NCI-H2029 (cell line): ENCODE data around the gene MRPS31.
A peak's percentile ranks its signal among the peaks of the same experiment; 100 is the strongest.
"Not testable (repeated sequence)": the region's sequence is repeated elsewhere in the genome, so short reads cannot be mapped to it uniquely, and the experiment has no call there.

Experiments
- DNase-seq: peaks from one replicate; lab custom pipeline; 2025; lab: John Stamatoyannopoulos, UW

MRPS31 gene

DNA sequence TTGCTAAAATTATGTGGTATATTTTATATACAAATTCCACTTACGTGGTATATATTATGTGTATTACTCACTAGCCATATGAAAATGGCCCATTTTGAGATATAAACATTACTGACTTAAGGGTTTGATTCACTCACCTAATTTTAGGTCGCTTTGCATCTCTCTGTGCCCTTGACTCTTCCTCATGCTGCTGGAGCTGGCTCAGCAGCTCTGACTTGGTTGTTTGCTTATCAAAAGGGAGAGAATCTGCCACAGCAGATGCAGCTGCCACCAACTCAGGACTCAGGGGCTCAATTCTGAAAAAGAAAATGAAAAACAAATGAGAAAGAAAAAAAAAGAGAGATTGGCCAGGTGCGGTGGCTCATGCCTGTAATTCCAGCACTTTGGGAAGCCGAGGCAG is 12.2 kb downstream of the MRPS31 start:
- DNase-seq: no peak

DNA sequence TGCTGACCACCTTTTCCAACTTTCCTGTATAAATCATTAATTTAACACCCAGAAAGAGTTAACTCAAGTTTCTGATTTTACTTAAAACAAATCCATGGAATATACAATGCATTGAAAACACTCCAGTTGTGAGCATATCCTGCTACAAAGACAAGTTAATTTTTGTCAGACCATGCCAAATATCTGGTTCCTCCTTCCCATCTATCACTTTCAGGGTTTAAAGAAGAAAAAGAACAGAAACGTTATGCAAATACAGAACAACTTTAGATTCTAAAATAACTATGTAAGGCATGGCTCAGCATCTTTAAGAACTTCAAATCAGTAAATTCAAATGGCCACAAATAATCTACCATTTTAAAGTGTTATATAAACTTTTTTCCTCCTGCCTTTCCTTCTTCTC is 14.9 kb downstream of the MRPS31 start:
- DNase-seq: no peak

DNA sequence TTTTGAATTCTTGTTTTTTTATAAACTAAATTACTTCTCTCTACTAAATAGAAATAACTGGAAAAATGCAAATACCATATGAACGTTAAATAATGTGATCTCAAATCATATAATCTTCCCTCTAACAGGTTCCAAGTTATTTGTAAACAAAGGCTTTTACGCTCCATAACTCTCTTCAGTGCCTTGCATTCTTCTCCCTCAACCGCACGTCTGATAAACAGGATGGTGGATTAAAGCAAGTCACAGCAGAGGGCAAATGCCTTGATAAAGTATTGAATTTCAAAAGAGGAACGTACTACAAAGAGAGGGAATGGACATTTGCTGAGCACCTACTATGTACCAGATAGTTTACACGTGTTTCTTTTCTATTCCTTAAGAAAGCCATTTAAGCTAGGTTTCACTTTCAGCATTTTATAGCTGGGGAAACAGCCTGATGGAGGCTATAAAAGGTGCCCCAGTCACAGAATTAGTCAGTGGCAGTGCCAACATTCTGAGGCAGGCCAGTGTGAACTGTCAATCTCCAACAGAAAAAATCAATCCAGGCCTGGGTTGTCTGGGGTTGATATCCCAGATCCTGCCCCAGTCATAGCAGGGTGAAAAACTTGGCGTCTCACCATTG is 15.8 kb downstream of the MRPS31 start:
- DNase-seq: no peak

DNA sequence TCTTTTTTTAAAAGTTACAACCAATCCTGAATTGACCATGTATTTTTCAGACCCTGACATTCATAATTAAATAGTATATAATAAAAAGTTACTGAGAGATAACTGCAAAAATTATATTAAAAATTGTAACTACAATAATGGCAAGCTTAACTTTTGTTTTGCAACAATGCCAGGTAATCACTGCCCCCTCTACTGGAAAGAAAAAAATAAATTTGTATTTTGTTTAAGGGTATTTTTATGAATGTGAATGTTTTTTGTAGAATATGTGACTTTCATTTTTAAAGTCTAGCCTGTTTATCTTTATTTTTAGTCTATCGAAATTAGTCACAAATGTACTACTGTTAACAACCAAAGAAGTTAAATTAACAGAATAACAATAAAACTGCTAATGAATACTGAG is 21.7 kb downstream of the MRPS31 start:
- DNase-seq: no peak

DNA sequence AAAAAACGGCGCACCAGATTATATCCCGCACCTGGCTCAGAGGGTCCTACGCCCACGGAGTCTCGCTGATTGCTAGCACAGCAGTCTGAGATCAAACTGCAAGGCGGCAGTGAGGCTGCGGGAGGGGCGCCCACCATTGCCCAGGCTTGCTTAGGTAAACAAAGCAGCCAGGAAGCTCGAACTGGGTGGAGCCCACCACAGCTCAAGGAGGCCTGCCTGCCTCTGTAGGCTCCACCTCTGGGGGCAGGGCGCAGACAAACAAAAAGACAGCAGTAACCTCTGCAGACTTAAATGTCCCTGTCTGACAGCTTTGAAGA is 35.8 kb downstream of the MRPS31 start:
- DNase-seq: not testable (repeated sequence)

DNA sequence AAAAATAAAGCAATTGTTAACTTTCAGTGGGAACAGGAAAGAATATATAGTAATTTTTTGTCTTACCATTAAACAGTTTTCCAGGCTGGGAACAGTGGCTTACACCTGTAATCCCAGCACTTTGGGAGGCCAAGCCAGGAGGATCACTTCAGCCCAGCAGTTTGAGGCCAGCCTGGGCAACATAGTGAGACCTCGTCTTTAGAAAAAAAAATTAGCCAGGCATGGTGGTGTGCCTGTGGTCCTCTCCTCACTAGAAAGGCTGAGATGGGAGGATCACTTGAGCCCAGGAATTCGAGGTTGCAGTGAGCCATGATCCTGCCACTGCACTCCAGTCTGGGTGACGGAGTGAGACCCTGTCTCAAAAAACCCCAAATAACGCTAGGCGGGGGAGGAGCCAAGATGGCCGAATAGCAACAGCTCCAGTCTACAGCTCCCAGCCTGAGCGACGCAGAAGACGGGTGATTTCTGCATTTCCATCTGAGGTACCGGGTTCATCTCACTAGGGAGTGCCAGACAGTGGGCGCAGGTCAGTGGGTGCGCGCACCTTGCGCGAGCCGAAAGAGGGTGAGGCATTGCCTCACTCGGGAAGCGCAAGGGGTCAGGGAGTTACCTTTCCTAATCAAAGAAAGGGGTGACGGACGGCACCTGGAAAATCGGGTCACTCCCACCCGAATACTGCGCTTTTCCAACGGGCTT is 36.3 kb downstream of the MRPS31 start:
- not testable (repeated sequence) for DNase-seq

DNA sequence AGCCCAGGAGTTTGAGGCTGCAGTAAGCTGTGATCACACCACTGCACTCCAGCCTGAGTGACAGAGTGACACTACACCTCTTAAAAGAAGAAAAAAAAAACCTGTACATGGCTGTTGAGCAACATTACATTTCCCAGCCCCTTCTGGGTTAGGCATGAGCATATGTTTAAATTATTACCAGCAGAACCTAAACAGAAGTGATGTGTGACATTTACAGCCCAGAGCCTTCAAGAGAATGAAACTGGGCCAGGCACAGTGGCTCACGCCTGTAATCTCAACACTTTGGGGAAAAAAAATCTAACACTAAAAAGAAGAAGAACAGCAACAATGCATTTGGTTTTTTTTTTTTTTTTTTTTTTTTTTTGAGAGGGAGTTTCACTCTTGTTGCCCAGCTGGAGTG is 38.3 kb downstream of the MRPS31 start:
- DNase-seq: no peak

DNA sequence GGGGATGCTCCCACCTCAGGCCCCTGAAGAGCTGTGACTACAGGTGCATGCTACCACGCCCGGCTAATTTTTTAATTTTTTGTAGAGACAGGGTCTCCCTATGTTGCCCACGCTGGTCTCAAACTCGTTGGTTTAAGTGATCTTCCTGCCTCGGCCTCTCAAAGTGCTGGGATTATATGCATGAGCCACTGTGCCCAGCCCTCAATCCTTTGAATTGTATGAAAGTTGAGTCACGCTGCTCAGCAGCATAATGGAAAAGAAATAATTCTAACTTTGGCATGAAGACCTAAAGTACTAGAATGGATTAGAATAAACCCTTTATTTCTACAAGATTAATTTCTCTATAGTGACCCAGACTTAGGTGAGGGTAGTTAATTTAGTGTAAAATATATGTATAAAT is 42.4 kb downstream of the MRPS31 start:
- DNase-seq: no peak

DNA sequence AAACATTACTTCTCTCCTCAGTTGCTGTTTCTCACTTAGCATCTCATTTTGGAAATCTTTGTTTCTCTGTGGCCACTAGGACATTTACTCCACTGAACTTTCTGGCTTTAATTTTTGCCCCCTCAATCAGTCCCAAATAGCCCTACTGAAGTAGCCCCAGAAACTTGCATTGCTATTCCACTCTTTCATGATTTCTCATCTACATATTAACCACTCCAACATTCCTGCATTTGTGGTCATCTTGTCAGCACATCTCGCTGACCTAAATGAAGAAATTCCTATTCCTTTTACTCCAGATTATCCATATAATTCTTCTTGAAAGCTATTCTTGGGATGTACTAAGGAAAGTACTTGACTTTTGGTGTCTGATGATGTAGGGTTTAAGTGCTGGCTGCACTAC is 56.6 kb downstream of the MRPS31 start:
- DNase-seq: not testable (repeated sequence)

DNA sequence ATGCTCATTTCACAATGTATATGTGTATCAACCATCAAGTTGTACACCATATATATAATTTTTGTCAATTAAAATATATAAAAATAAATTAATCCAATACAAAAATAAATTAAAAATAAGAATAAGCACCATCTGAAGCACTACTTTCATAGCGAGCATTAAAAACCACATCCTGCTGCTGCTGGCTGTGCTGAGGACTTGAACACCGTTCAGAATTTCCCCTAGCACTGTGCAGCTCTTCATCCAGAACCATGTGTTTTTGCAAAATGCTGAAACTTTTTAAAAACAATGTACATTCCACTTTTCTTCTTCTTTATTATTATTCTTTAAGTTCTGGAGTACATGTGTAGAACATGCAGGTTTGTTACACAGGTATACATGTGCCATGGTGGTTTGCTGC is 64.6 kb downstream of the MRPS31 start:
- DNase-seq: no peak

DNA sequence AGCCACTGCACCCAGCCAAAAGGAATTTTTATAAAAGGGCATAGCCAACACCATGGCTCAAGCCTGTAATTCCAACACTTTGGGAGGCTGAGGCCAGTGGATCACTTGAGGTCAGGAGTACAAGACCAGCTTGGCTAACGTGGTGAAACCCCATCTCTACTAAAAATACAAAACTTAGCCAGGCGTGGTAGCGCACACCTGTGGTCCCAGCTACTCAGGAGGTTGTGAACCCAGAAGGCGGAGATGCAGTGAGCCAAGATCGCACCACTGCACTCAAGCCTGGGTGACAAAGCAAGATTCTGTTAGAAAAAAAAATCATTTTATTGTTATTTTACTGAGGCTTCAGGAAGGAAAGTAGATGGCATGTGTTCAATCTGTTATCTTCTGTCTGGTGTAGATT is 73.3 kb downstream of the MRPS31 start:
- no peak for DNase-seq

DNA sequence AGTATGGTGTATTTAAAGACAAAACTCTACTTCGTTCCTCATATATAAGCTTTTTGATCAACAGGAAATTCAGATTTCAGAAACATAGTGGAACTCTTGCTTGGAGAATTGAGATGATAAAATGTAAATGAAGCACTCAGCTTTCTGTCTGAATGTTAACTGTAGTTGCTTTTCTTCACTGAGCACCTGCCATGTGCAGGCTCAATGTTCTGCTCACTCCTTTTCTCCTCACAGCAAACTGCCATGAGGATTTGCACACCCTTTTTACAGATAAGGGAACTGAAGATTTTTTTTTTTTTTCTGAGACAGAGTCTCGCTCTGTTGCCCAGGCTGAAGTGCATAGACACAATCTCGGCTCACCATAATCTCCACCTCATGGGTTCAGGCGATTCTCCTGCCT is 76.6 kb downstream of the MRPS31 start:
- DNase-seq: no peak

DNA sequence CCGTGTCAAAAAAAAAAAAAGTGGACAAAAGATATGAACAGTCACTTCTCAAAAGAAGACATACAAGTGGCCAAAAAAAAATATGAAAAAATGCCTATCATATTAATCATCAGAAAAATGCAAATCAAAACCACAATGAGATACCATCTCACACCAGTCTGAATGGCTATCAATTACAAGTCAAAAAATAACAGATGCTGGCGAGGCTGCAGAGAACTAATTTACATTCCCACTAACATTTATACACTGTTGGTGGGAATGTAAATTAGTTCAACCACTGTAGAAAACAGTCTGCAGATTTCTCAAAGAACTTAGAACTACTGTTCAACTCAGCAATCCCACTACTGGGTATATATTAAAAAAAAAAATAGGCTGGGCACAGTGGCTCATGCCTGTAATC is 78.0 kb downstream of the MRPS31 start:
- DNase-seq: no peak

DNA sequence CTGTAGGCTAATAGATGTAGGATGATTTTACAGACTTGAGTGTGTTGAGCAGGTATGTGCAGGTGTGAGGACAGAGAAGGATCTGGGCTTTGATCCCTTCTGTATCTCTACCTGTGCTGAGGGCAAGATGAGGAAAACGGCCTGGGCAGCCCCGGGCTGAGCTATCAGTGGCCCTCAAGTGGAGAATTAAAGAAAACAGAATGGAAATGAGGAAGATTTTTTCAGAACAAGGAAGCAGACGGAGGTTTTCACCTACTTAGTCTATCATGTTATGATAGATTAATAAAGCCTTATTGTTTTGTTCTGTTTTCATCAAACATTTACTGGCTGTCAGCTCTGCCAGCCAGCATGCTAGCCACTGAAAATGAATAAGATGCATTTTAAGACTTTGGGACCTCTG is 82.2 kb downstream of the MRPS31 start:
- DNase-seq: no peak

DNA sequence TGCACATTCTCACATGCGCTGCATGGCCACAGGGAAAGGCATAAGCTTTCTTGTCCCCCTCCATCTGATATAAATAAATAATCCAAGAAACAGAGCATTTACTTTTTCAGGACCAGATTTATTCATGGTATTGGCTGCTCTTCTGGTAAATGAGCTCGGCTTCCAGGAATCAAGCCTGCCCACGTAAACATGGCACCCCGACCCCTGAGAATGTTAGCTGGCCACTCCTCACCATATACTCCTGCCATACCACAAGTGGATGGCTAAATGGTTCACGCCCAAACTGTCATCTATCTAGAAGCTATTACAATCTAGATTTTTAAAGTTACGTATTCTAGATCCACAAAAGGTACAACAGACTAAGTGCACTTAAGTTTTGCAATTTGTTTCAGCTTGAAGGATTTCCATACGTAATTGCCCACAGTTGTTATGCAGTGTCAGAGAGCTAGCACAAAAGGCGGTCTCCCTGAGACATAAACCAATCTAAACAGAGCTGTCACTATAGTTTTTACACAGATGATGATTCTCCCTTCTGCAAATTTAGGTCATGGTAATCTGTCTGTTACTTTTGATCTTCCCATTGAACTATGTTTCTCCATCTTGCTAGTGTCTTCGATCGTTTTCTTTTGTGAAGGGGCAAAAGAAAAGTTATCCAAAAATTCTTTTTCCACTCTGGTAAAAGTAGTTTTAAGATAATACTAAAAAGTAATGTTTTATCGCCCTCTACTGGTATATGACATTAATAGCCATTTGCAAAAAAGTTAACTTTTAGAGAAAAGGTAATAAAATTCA is 88.3 kb downstream of the MRPS31 start:
- DNase-seq: peak; percentile 13

DNA sequence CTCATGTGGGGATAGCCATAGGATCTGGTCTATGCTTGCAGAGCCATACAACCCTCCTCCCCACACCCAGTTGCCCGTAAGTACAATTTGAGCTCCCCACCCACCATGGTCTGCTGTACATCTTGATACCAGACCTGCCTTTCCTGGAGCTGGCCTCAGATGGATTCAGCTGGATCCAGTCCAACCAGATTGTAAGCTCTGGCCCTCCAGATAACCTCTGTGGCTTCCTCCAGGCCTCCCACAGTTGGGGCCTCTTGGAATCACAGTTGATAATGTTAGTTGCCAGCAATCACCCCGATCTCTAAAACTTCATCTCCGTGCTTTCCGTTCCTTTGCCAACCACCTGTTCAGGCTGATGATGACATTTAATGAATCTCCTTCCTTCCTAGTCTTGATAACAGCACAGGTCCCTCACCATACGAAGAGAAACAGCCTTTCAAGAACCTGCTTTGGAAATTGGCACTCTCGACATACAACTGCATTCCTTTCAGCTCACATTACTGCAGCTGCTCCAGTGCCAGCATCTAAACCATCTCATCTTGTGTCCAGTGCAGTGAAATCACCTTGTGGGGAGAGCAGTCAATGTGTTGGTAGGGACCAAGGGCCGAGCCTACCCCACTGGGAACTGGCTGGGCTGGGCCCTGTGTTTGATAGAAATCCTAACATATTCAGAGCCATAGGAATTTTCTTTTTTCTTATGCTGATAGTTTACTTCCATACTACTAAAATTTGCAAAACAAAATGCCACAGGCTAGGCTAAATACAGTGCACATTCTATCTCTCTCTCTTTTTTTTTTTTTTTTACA is 89.4 kb downstream of the MRPS31 start:
- no peak for DNase-seq

DNA sequence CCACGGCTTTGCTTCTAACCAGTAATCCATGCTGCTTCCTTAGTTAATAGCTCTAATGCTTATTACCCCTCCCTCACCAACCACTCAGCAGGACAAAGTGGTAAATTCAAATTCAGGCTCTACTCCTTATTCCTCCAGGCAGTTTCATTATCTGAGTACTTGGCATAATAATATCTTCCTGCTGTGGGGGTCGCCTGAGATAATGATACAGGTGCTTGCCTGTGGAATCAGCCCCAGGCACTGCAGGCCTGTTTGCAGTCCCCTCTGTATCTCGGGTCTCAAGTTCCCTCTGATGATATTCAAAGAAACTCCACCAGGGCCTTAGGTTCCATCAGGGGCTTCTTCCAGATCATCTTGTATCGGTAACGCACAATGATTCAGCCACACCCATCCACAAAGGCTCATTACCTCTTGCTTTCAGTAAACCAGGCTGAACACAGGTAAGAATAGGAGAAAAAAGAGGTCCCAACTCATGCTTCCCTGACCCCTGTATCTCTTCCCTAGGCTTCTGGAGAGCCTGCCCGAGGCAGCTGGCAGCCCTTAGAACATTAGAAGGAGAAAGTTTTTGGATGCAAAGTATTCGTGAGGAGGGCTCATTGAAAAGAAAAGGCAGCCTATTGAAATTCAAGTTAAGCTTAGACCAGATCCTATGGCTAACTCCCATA is 90.2 kb downstream of the MRPS31 start:
- DNase-seq: no peak

DNA sequence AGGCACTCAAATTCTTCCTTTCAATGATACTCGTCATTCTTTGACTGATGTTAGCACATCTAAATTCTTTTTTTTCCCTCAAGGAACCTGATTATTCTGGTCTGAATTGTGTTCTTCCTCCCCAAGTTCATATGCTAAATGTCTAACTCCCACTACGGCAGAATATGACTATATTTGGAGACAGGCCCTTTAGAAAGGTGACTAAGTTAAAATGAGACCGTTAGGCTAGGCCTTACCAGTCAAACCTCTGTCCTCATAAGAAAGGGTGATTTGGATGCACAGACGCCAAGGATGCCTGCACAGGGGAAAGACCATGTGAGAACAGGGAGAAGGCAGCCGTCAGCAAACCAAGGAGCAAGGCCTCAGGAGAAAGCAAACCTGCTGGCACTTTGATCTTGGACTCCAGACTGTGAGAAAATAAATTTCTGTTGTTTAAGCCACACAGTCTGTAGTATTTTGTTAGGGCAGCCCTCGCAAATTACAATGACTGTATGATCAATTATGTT is 91.5 kb downstream of the MRPS31 start:
- no peak for DNase-seq
